ENCODE results near the gene RSPH9.

Gene RSPH9

DNA sequence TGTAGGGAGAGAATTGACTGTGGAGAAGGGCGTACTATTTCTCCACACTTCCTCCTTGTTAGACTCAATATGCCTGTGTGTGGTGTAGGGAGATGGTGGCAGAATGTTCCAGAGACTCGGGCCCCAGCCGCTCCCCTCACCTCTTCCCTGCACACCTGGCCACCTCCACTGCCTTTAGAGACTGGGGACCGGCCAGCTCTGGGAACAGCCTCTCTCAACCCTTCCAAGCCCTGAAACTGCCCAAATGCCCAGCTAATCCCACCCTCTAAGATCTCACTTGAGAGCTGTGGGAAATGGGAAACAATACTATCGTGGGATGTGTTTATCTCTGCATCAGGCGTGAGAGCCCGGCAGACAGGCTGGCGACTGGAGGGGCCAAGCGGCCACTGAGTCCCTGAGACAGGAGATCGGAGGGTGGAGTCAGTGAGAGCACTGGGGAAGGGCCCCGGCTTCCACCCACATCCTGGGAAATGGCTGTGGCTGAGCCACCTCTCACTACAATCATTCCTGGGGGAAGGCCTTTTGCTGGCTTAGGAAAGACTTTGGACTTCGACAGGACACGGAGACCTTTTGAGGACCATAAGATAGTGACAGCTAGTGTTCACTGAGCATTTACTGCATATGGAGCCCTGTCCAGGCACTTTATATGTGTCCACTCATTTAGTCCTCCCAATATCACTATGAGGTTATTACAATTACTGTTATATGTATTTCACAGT, 73.7 kb downstream of the RSPH9 start:
- peak overlapping the region in 1 of 2 donors; percentile 24 for H3K27ac Mint-ChIP-seq
- DNase-seq (no peak), ATAC-seq (no peak)
- peaks cover 12% of the 10 kb centered on the region for H3K4me1 Mint-ChIP-seq
- no peaks in the 10 kb centered on the region for H3K9me3 Mint-ChIP-seq
- H3K27me3 Mint-ChIP-seq, result no peaks in the 10 kb centered on the region
- H3K4me3 Mint-ChIP-seq, result no peak overlapping the region

DNA sequence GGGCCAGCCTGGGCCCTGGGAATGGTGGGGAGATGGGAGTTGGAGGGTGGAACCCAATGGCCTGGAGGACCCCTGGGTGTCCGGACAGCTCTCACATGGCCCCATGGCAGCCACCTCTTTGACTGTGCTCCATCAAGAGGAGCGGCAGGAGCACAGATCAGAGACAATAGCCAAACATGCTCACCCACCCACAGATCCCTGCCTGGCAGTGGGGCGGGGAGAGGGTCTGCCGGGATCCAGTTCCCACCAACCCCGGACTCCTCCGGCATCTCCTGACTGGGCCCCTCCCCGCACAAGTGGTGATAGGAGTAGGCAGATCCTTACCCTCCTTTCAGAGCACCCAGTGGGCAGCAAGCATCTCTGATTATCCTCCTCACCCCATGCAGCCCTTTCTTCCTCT, 74.7 kb downstream of the RSPH9 start:
- Mint-ChIP-seq H3K4me3 (no peak overlapping the region), H3K27me3 (no peaks in the 10 kb centered on the region), H3K4me1 (peaks cover 19% of the 10 kb centered on the region), H3K9me3 (no peaks in the 10 kb centered on the region), H3K27ac (no peak overlapping the region)
- DNase-seq (no peak), ATAC-seq (no peak)

DNA sequence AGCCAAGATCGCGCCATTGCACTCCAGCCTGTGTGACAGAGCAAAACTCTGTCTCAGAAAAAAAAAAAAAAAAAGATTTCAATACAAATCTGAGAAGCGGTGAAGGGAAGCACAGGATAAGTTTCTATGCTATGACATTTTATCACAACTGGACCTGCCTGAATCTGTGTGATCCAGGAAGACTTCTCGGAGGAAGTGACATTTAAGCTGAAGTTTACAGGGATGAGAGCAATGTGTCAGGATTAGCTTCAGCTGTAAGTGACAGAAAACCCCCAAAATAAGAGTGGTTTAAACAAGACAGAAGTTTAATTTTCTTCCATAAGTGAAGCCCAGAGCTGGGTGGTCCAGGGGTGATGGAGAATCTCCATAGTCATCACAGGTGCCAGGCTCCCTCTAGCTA, 76.2 kb downstream of the RSPH9 start:
- Mint-ChIP-seq H3K4me3 (no peak overlapping the region), H3K27me3 (no peaks in the 10 kb centered on the region), H3K27ac (no peak overlapping the region), H3K9me3 (no peaks in the 10 kb centered on the region), H3K4me1 (peaks cover 31% of the 10 kb centered on the region)
- ATAC-seq (no peak), DNase-seq (no peak)
